ENCODE data around the gene MUC5AC.
"Not testable (repeated sequence)": the region's sequence is repeated elsewhere in the genome, so short reads cannot be mapped to it uniquely, and the experiment has no call there.

Gene MUC5AC

DNA sequence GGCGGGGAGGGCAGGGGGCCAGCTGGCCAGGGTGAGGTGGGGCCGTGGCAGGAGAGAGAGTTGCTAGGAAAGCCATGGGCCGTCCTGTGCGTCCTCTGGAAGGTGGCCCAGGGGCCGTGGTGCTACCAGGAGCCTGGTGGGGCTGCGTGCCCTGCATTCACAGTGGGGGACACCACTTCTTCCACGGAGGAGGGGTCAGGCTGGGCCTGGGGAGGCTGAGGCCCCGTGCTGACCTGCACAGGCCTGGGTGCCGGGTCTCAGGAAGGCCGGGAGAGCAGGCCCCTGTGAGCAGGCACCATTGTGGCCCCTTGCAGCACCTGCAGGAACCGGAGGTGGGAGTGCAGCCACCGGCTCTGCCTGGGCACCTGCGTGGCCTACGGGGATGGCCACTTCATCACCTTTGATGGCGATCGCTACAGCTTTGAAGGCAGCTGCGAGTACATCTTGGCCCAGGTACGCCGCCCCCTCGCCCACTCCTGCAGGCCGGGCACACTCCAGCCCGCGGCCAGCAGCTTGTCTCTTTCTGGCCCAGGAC lies 77.1 kb downstream of the MUC5AC start:
- no peak for DNase-seq (ENCODE audit: low read depth, low spot score)

DNA sequence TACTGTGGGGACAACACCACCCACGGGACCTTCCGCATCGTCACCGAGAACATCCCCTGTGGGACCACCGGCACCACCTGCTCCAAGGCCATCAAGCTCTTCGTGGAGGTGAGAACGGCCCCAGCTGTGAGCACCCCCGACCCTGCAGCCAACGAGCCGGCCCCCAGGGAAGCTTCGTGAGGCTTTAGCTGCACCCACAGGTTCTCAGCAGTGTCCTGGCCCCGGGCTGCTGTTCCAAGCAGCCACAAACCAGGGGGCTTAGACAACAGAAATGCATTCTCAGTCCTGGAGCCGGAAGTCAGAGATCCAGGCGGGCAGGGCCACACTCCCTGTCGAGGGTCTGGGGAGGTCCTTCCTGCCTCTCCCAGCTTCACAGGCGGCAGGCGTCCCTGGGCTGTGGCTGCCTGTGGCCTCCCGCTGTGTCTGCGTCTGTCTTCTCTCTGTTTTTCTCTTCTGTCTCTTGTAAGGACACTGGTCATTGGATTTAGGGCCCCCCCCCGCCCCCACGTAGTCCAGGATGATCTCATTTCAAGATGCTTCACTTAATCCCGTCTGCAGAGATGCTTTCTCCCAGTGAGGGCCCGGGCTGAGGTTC lies 77.7 kb downstream of the MUC5AC start:
- DNase-seq (ENCODE audit: low read depth, low spot score): no peak

DNA sequence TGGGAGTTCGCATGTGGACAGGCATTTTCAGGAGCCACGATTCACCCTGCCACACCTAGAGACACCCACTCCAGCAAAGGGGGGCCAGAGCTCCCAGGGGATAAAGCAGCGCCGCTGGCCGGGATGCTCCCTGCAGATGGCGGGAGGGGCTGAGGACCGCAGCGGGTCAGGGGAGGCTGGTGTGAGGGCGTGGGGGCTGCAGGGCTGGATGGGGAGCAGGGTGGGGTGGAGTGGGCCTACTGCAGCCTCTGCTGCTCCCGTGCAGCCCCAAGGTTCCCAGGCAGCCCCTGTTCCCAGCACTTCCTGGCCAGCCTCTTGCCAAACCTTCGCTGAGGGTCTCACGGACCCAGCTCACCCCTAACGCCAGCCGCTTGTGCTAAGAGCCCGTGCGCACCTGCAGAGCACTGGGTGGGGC lies 78.2 kb downstream of the MUC5AC start:
- no peak for DNase-seq (ENCODE audit: low read depth, low spot score)

DNA sequence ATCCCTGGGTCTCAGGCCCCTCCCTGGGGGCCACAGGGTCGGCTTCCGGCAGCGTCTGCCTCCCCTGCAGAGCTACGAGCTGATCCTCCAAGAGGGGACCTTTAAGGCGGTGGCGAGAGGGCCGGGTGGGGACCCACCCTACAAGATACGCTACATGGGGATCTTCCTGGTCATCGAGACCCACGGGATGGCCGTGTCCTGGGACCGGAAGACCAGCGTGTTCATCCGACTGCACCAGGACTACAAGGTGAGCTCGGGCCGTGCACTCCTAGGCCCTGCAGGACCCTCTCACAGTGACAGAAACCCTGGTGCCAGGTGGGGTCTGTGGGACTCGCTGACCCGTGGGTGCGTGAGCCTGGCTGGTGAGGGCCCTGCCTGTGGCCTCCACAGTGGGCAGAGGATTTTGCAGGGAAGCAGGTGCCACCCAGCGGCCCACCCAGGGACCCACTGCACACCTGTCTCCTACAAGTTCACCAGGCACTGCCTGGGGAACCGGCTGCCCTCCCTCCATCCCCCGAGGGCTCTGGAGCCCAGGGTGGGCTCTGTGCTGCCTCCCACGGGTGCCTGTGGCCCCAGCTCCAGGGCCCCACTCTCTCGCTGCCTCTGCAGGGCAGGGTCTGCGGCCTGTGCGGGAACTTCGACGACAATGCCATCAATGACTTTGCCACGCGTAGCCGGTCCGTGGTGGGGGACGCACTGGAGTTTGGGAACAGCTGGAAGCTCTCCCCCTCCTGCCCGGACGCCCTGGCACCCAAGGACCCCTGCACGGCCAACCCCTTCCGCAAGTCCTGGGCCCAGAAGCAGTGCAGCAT lies 78.8 kb downstream of the MUC5AC start:
- no peak for DNase-seq (ENCODE audit: low read depth, low spot score)

DNA sequence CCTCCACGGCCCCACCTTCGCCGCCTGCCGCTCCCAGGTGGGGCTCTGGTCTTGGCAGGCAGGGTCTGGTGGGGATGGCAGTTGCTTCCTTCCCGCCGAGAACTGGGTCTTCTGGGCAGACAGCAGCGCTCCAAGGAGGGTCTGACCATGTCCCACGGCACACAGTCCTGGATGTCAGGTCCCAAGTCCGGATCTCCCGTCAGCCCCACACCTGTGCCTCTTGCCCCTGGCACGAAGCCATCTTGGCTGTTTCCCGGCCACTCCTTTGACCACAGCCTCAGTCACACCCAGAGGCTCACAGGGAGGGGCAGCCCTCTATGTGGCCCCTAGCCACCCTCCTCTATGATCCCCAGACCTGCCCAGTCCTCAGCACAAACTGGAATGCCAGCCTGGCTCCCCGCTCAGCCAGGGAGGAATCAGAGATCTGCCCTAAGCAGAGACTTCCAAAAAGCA lies 79.4 kb downstream of the MUC5AC start:
- DNase-seq (ENCODE audit: low read depth, low spot score): no peak

DNA sequence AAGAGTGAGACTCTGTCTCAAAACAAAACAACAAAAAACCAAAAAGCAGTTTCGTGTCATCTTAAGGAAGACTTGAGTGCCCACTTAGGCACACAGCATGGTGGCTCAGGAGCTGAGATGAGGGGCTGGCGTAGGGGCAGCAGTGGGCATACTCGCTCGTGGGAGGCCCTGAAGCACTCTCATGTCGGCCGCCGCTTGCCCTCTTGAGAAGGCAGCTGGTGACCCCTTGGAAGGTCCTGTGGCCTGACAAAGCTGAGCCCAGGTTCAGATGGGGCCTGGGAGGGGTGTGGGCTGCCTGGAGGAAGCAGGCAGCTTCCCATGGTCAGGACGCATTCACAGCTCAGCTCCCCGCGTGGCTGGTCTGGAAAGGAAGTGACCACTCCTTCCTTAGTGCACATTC lies 80.1 kb downstream of the MUC5AC start:
- no peak for DNase-seq (ENCODE audit: low read depth, low spot score)

DNA sequence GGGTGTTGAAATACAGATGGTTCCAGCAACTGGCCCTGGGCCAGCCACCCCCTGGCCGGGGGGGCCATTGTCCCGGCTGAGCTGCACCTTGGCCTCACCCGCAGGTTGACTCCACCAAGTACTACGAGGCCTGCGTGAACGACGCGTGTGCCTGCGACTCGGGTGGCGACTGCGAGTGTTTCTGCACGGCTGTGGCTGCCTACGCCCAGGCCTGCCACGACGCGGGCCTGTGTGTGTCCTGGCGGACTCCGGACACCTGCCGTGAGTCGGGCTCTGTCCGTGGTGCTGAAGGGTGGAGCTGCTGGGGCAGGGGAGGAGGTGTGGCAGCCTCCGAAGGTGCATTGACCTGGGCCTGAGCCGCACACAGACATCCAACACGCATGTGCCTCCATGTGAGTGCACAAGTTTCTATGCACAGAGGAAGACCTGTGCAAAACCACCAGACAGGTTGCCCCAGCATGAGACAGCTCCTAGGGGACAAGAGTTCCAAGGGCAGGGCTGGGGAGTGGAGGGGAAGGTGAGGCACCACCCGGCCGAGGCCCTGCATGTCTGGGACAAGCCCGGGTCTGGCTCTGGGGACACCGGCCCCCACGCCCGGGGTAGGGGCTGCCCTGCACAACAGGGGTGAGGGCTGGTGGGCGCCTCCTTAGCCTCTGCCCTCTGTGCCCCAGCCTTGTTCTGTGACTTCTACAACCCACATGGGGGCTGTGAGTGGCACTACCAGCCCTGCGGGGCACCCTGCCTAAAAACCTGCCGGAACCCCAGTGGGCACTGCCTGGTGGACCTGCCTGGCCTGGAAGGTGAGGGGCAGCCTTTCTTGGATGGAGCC lies 81.2 kb downstream of the MUC5AC start:
- no peak for DNase-seq (ENCODE audit: low read depth, low spot score)

DNA sequence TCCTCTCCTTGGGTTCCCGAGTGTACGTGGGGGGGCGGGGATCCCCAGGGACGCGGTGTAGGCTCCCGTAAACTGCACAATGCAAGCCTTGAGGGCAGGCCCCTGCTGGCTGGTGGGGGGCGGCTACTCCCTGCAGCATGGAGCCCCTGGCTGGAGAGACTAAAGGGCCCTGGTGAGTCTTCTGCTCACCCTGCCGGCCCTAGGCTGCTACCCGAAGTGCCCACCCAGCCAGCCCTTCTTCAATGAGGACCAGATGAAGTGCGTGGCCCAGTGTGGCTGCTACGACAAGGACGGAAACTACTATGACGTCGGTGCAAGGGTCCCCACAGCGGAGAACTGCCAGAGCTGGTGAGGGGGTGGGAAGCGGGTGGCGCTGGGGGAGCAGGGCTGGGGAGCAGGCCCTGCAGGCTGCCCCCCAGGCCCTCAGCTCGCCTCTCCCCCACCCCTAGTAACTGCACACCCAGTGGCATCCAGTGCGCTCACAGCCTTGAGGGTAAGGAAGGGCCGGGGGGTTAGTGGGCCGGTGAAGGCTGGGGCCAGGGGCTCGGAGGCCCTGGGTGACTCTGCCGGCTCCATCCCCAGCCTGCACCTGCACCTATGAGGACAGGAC lies 81.9 kb downstream of the MUC5AC start:
- no peak for DNase-seq (ENCODE audit: low read depth, low spot score)

DNA sequence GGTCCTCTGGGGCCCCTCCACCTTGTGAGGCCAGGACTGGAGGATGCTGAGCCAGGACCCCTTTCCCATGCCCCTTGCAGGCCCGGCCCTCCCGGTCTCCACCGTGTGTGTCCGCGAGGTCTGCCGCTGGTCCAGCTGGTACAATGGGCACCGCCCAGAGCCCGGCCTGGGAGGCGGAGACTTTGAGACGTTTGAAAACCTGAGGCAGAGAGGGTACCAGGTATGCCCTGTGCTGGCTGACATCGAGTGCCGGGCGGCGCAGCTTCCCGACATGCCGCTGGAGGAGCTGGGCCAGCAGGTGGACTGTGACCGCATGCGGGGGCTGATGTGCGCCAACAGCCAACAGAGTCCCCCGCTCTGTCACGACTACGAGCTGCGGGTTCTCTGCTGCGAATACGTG lies 83.0 kb downstream of the MUC5AC start:
- no peak for DNase-seq (ENCODE audit: low read depth, low spot score)

DNA sequence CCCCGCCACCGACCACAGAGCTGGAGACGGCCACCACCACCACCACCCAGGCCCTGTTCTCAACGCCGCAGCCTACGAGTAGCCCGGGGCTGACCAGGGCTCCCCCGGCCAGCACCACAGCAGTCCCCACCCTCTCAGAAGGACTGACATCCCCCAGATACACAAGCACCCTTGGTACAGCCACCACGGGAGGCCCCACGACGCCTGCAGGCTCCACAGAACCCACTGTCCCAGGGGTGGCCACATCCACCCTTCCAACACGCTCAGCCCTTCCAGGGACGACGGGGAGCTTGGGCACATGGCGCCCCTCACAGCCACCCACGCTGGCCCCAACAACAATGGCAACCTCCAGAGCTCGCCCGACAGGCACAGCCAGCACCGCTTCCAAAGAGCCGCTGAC lies 84.0 kb downstream of the MUC5AC start:
- no peak for DNase-seq (ENCODE audit: low read depth, low spot score)

DNA sequence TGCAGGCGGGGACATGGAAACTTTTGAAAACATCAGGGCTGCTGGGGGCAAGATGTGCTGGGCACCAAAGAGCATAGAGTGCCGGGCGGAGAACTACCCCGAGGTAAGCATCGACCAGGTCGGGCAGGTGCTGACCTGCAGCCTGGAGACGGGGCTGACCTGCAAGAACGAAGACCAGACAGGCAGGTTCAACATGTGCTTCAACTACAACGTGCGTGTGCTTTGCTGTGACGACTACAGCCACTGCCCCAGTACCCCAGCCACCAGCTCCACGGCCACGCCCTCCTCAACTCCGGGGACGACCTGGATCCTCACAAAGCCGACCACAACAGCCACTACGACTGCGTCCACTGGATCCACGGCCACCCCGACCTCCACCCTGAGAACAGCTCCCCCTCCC lies 84.5 kb downstream of the MUC5AC start:
- no peak for DNase-seq (ENCODE audit: low read depth, low spot score)

DNA sequence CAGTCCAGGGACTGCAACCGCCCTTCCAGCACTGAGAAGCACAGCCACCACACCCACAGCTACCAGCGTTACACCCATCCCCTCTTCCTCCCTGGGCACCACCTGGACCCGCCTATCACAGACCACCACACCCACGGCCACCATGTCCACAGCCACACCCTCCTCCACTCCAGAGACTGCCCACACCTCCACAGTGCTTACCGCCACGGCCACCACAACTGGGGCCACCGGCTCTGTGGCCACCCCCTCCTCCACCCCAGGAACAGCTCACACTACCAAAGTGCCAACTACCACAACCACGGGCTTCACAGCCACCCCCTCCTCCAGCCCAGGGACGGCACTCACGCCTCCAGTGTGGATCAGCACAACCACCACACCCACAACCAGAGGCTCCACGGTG lies 85.0 kb downstream of the MUC5AC start:
- DNase-seq (ENCODE audit: low read depth, low spot score): not testable (repeated sequence)

DNA sequence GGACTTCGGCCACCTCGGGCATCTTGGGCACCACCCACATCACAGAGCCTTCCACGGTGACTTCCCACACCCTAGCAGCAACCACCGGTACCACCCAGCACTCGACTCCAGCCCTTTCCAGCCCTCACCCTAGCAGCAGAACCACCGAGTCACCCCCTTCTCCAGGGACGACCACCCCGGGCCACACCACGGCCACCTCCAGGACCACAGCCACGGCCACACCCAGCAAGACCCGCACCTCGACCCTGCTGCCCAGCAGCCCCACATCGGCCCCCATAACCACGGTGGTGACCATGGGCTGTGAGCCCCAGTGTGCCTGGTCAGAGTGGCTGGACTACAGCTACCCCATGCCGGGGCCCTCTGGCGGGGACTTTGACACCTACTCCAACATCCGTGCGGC lies 85.8 kb downstream of the MUC5AC start:
- not testable (repeated sequence) for DNase-seq (ENCODE audit: low read depth, low spot score)

DNA sequence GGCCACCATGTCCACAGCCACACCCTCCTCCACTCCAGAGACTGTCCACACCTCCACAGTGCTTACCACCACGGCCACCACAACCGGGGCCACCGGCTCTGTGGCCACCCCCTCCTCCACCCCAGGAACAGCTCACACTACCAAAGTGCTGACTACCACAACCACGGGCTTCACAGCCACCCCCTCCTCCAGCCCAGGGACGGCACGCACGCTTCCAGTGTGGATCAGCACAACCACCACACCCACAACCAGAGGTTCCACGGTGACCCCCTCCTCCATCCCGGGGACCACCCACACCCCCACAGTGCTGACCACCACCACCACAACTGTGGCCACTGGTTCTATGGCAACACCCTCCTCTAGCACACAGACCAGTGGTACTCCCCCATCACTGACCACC lies 86.8 kb downstream of the MUC5AC start:
- not testable (repeated sequence) for DNase-seq (ENCODE audit: low read depth, low spot score)

DNA sequence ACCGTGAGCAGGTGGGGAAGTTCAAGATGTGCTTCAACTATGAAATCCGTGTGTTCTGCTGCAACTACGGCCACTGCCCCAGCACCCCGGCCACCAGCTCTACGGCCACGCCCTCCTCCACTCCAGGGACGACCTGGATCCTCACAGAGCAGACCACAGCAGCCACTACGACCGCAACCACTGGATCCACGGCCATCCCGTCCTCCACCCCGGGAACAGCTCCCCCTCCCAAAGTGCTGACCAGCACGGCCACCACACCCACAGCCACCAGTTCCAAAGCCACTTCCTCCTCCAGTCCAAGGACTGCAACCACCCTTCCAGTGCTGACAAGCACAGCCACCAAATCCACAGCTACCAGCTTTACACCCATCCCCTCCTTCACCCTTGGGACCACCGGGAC lies 88.0 kb downstream of the MUC5AC start:
- DNase-seq (ENCODE audit: low read depth, low spot score): not testable (repeated sequence)

DNA sequence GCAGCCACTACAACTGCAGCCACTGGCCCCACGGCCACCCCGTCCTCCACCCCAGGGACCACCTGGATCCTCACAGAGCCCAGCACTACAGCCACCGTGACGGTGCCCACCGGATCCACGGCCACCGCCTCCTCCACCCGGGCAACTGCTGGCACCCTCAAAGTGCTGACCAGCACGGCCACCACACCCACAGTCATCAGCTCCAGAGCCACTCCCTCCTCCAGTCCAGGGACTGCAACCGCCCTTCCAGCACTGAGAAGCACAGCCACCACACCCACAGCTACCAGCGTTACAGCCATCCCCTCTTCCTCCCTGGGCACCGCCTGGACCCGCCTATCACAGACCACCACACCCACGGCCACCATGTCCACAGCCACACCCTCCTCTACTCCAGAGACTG lies 88.5 kb downstream of the MUC5AC start:
- not testable (repeated sequence) for DNase-seq (ENCODE audit: low read depth, low spot score)

DNA sequence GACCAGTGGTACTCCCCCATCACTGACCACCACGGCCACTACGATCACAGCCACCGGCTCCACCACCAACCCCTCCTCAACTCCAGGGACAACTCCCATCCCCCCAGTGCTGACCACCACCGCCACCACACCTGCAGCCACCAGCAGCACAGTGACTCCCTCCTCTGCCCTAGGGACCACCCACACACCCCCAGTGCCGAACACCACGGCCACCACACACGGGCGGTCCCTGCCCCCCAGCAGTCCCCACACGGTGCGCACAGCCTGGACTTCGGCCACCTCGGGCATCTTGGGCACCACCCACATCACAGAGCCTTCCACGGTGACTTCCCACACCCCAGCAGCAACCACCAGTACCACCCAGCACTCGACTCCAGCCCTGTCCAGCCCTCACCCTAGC lies 89.3 kb downstream of the MUC5AC start:
- DNase-seq (ENCODE audit: low read depth, low spot score): not testable (repeated sequence)

DNA sequence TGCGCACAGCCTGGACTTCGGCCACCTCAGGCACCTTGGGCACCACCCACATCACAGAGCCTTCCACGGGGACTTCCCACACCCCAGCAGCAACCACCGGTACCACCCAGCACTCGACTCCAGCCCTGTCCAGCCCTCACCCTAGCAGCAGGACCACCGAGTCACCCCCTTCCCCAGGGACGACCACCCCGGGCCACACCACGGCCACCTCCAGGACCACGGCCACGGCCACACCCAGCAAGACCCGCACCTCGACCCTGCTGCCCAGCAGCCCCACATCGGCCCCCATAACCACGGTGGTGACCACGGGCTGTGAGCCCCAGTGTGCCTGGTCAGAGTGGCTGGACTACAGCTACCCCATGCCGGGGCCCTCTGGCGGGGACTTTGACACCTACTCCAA lies 91.2 kb downstream of the MUC5AC start:
- not testable (repeated sequence) for DNase-seq (ENCODE audit: low read depth, low spot score)

DNA sequence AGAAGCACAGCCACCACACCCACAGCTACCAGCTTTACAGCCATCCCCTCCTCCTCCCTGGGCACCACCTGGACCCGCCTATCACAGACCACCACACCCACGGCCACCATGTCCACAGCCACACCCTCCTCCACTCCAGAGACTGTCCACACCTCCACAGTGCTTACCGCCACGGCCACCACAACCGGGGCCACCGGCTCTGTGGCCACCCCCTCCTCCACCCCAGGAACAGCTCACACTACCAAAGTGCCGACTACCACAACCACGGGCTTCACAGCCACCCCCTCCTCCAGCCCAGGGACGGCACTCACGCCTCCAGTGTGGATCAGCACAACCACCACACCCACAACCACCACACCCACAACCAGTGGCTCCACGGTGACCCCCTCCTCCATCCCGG lies 92.7 kb downstream of the MUC5AC start:
- not testable (repeated sequence) for DNase-seq (ENCODE audit: low read depth, low spot score)
